Measurements from ENCODE around the gene CHD3. TPM values are rescaled to one million over a fixed set of nuclear protein-coding genes. Genes with fewer than 3 reads are reported as not detected.

The CHD3 gene
- total RNA-seq, 1 donor from 2014 or later, result 102 TPM

GRCh38 chr17:7916385-7916682, 27.7 kb downstream of the CHD3 start:
- no peak for TF ChIP-seq CTCF (IDR thresholded peaks at IDR 0.05)
- Histone ChIP-seq H3K27me3 (no peaks in the 10 kb centered on the region), H3K4me1 (peaks cover 6 to 11% of the 10 kb centered on the region in 2 donors), H3K36me3 (peaks cover 2 to 5% of the 10 kb centered on the region in 2 donors), H3K9me3 (no peaks in the 10 kb centered on the region), H3K4me3 (peak overlapping the region; percentile 53 to 65), H3K27ac (peak overlapping the region; percentile 92 to 97)
- no peak for DNase-seq (ENCODE audit: low spot score in 2 of 2)
- intact Hi-C loops (cut with DNase I), result loop anchor here (1.0 to 5.0 kb wide), 2 partner anchors 15 to 306 kb away; partner anchors contain the start of gene TRAPPC1

- Histone ChIP-seq H3K9me3 (no peaks in the 10 kb centered on the region), H3K27ac (peak overlapping the region; percentile 92 to 97), H3K4me3 (peak overlapping the region in 1 of 2 donors; percentile 65), H3K4me1 (peaks cover 6 to 11% of the 10 kb centered on the region in 2 donors), H3K36me3 (peaks cover 0 to under 1% of the 10 kb centered on the region in 2 donors), H3K27me3 (no peaks in the 10 kb centered on the region)
- no peak for TF ChIP-seq CTCF (IDR thresholded peaks at IDR 0.05)
- intact Hi-C loops (cut with DNase I), result loop anchor here (1.0 to 5.0 kb wide), 2 partner anchors 14 to 305 kb away; partner anchors contain the start of gene TRAPPC1
- DNase-seq (ENCODE audit: low spot score in 2 of 2), result no peak
Measured at GRCh38 chr17:7916808-7917207, 28.2 kb downstream of the CHD3 start.

GRCh38 chr17:7922269-7922844, 33.8 kb downstream of the CHD3 start:
- Histone ChIP-seq H3K27me3 (no peaks in the 10 kb centered on the region), H3K9me3 (no peaks in the 10 kb centered on the region), H3K36me3 (no peaks in the 10 kb centered on the region), H3K4me1 (peaks cover 3 to 8% of the 10 kb centered on the region in 2 donors), H3K4me3 (peak overlapping the region; percentile 53 to 64), H3K27ac (peak overlapping the region; percentile 35 to 52)
- intact Hi-C loops (cut with DNase I), result no loop called here
- no peak for DNase-seq (ENCODE audit: low spot score in 2 of 2)
- TF ChIP-seq CTCF (IDR thresholded peaks at IDR 0.05), result no peak

GRCh38 chr17:7922845-7923628, 34.4 kb downstream of the CHD3 start:
- Histone ChIP-seq H3K4me3 (peak overlapping the region; percentile 53 to 64), H3K36me3 (no peaks in the 10 kb centered on the region), H3K9me3 (no peaks in the 10 kb centered on the region), H3K27ac (peak overlapping the region; percentile 35 to 52), H3K4me1 (peaks cover 3 to 8% of the 10 kb centered on the region in 2 donors), H3K27me3 (no peaks in the 10 kb centered on the region)
- TF ChIP-seq CTCF (IDR thresholded peaks at IDR 0.05), result no peak
- intact Hi-C loops (cut with DNase I), result no loop called here
- peak; percentile 43 to 90 for DNase-seq (ENCODE audit: low spot score in 2 of 2)

- TF ChIP-seq CTCF (IDR thresholded peaks at IDR 0.05), result no peak
- no peak for DNase-seq (ENCODE audit: low spot score in 2 of 2)
- no peaks in the 10 kb centered on the region for H3K9me3 ChIP-seq
- H3K27me3 ChIP-seq, result no peaks in the 10 kb centered on the region
- H3K36me3 ChIP-seq, result no peaks in the 10 kb centered on the region
- intact Hi-C loops (cut with DNase I), result no loop called here
- no peak overlapping the region for H3K4me3 ChIP-seq
- H3K27ac ChIP-seq, result no peak overlapping the region
- peaks cover 8 to 14% of the 10 kb centered on the region in 2 donors for H3K4me1 ChIP-seq
Measured at GRCh38 chr17:7927596-7927995, 39.0 kb downstream of the CHD3 start.
